Nephron progenitor cell (in vitro differentiated cells): Measurements from ENCODE around the gene NR1H3.

Experiments used
- DNase-seq: peaks from one replicate; pipeline ENCODE4 v3.0.0; 2021
- H3K27ac Mint-ChIP-seq: 2 replicates; pipeline ENCODE4 v1.8.0; 2021; ENCODE audit warnings: mild to moderate bottlenecking, moderate library complexity, mixed read lengths
- H3K27me3 Mint-ChIP-seq: 2 replicates; pipeline ENCODE4 v1.8.0; 2021; ENCODE audit warnings: mild to moderate bottlenecking, low read depth, mixed read lengths; ENCODE audit not compliant: poor library complexity
- H3K36me3 Mint-ChIP-seq: 2 replicates; pipeline ENCODE4 v1.8.0; 2021; ENCODE audit warnings: low read depth, mixed read lengths
- H3K4me1 Mint-ChIP-seq: 2 replicates; pipeline ENCODE4 v1.8.0; 2021; ENCODE audit warnings: mixed read lengths
- H3K4me3 Mint-ChIP-seq: 2 replicates; pipeline ENCODE4 v1.8.0; 2021; ENCODE audit warnings: mild to moderate bottlenecking, moderate library complexity, mixed read lengths
- H3K9me3 Mint-ChIP-seq: 2 replicates; pipeline ENCODE4 v1.8.0; 2021; ENCODE audit warnings: mild to moderate bottlenecking, moderate library complexity, mixed read lengths
- TF ChIP-seq, protein P1 (sequence below): fragments of 200-600 bp; sonication (generic); IDR thresholded peaks from 2 replicates; pipeline ENCODE4 v1.5.0; 2021; ENCODE audit warnings: antibody characterized with exemption

The NR1H3 gene

DNA sequence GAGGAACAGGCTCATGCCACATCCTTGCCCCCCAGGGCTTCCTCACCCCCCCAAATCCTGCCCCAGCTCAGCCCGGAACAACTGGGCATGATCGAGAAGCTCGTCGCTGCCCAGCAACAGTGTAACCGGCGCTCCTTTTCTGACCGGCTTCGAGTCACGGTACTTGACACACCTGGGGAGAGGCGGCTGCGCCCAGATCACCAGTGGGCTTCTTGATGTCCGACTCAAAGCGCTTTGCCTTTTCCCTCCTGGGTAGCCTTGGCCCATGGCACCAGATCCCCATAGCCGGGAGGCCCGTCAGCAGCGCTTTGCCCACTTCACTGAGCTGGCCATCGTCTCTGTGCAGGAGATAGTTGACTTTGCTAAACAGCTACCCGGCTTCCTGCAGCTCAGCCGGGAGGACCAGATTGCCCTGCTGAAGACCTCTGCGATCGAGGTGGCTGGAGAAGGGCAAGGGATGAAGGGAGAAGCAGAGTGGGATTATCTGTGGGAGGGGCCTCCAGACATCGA is 3.5 kb downstream of the NR1H3 start:
- peaks cover 40% of the 10 kb centered on the region for H3K4me1 Mint-ChIP-seq
- H3K27ac Mint-ChIP-seq: no peak overlapping the region
- no peaks in the 10 kb centered on the region for H3K9me3 Mint-ChIP-seq
- TF ChIP-seq, protein P1, sequence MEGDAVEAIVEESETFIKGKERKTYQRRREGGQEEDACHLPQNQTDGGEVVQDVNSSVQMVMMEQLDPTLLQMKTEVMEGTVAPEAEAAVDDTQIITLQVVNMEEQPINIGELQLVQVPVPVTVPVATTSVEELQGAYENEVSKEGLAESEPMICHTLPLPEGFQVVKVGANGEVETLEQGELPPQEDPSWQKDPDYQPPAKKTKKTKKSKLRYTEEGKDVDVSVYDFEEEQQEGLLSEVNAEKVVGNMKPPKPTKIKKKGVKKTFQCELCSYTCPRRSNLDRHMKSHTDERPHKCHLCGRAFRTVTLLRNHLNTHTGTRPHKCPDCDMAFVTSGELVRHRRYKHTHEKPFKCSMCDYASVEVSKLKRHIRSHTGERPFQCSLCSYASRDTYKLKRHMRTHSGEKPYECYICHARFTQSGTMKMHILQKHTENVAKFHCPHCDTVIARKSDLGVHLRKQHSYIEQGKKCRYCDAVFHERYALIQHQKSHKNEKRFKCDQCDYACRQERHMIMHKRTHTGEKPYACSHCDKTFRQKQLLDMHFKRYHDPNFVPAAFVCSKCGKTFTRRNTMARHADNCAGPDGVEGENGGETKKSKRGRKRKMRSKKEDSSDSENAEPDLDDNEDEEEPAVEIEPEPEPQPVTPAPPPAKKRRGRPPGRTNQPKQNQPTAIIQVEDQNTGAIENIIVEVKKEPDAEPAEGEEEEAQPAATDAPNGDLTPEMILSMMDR: no peak
- DNase-seq: no peak
- H3K36me3 Mint-ChIP-seq: peaks cover 11% of the 10 kb centered on the region
- H3K4me3 Mint-ChIP-seq: no peak overlapping the region
- no peaks in the 10 kb centered on the region for H3K27me3 Mint-ChIP-seq

DNA sequence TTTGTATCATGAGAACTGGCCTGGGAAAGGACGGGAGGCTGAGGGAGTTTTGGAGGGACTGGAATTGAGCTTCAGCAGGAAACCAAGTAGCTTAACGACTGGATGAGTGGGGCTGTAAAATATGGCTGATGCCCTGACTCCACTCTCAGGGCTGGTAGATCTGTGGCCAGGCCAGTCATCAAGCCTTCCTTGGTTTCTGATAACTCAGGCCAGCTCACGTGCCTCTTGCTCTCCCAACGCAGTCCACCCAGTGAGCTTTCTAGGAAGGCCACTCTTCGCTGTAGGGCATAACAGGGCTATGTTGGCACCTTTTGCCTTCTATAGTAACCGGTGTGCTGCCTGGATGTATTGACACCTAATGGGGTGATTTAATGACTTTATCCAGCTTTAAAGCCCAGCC is 6.3 kb downstream of the NR1H3 start:
- H3K4me1 Mint-ChIP-seq: peaks cover 39% of the 10 kb centered on the region
- no peak overlapping the region for H3K4me3 Mint-ChIP-seq
- H3K9me3 Mint-ChIP-seq: no peaks in the 10 kb centered on the region
- no peaks in the 10 kb centered on the region for H3K27me3 Mint-ChIP-seq
- peaks cover 11% of the 10 kb centered on the region for H3K36me3 Mint-ChIP-seq
- no peak for DNase-seq
- peak overlapping the region; percentile 66 for H3K27ac Mint-ChIP-seq
- TF ChIP-seq, protein P1: no peak

DNA sequence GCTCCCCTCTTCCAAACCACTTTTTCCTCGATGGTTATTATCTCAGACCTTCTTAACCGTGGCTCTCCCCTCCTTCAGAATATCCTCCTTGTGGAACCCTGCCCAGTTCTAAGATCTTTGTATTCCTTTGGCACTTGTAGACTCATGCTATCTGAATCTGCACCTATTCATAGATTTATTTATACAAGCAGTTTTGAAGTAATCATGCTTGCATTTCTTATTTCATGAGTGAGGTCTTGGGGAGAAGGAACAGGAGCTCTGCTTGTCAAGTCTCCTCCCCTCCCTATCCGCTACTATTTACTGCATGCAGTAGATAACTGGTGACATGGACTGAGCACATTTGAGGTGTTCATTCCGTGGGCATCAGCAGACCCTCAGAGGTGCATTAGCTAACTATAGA is 6.7 kb downstream of the NR1H3 start:
- TF ChIP-seq, protein P1: no peak
- Mint-ChIP-seq H3K4me3 (no peak overlapping the region), H3K9me3 (no peaks in the 10 kb centered on the region), H3K36me3 (peaks cover 11% of the 10 kb centered on the region), H3K4me1 (peaks cover 36% of the 10 kb centered on the region), H3K27me3 (no peaks in the 10 kb centered on the region), H3K27ac (peak overlapping the region; percentile 11)
- DNase-seq: no peak

- DNase-seq: no peak
- H3K27ac Mint-ChIP-seq: peak overlapping the region; percentile 100
- peak overlapping the region; percentile 82 for H3K4me3 Mint-ChIP-seq
- peaks cover 60% of the 10 kb centered on the region for H3K4me1 Mint-ChIP-seq
- H3K9me3 Mint-ChIP-seq: no peaks in the 10 kb centered on the region
- H3K27me3 Mint-ChIP-seq: no peaks in the 10 kb centered on the region
- TF ChIP-seq, protein P1: no peak
- H3K36me3 Mint-ChIP-seq: peaks cover 11% of the 10 kb centered on the region
Measured at GRCh38 chr11:47267876-47268275, 10.1 kb downstream of the NR1H3 start.

GRCh38 chr11:47268448-47269001 is 10.7 kb downstream of the NR1H3 start:
- DNase-seq: no peak
- H3K4me1 Mint-ChIP-seq: peaks cover 62% of the 10 kb centered on the region
- H3K27ac Mint-ChIP-seq: peak overlapping the region; percentile 100
- H3K9me3 Mint-ChIP-seq: no peaks in the 10 kb centered on the region
- peaks cover 11% of the 10 kb centered on the region for H3K36me3 Mint-ChIP-seq
- H3K27me3 Mint-ChIP-seq: no peaks in the 10 kb centered on the region
- peak overlapping the region; percentile 82 for H3K4me3 Mint-ChIP-seq
- TF ChIP-seq, protein P1: no peak
